ENCODE data around the gene IFNA10.

DNA sequence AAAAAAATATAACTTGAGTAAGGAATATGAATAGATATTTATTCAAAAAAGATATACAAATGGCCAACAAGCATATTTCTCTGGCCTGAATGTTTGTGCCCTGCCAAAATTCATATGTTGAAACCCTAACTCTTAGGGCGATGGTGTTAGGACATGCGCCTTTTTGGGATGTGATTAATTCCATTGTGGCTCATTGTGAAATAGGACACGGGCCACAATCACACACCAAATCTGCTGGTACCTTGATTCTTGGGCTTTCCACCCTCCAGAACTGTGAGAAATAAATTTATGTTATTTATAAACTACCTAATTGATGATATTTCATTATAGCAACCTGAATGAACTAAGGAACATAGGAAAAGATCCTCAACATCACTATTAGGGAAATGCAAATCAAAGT is 34.8 kb downstream of the IFNA10 start:
- TF ChIP-seq, protein P1, sequence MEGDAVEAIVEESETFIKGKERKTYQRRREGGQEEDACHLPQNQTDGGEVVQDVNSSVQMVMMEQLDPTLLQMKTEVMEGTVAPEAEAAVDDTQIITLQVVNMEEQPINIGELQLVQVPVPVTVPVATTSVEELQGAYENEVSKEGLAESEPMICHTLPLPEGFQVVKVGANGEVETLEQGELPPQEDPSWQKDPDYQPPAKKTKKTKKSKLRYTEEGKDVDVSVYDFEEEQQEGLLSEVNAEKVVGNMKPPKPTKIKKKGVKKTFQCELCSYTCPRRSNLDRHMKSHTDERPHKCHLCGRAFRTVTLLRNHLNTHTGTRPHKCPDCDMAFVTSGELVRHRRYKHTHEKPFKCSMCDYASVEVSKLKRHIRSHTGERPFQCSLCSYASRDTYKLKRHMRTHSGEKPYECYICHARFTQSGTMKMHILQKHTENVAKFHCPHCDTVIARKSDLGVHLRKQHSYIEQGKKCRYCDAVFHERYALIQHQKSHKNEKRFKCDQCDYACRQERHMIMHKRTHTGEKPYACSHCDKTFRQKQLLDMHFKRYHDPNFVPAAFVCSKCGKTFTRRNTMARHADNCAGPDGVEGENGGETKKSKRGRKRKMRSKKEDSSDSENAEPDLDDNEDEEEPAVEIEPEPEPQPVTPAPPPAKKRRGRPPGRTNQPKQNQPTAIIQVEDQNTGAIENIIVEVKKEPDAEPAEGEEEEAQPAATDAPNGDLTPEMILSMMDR (IDR thresholded peaks at IDR 0.05) = no peak
- TF ChIP-seq POLR2A (IDR thresholded peaks at IDR 0.05) = no peak

Data from right lobe of liver (tissue), 4 donors.